ENCODE data around the gene SYT7.

Gene SYT7

DNA sequence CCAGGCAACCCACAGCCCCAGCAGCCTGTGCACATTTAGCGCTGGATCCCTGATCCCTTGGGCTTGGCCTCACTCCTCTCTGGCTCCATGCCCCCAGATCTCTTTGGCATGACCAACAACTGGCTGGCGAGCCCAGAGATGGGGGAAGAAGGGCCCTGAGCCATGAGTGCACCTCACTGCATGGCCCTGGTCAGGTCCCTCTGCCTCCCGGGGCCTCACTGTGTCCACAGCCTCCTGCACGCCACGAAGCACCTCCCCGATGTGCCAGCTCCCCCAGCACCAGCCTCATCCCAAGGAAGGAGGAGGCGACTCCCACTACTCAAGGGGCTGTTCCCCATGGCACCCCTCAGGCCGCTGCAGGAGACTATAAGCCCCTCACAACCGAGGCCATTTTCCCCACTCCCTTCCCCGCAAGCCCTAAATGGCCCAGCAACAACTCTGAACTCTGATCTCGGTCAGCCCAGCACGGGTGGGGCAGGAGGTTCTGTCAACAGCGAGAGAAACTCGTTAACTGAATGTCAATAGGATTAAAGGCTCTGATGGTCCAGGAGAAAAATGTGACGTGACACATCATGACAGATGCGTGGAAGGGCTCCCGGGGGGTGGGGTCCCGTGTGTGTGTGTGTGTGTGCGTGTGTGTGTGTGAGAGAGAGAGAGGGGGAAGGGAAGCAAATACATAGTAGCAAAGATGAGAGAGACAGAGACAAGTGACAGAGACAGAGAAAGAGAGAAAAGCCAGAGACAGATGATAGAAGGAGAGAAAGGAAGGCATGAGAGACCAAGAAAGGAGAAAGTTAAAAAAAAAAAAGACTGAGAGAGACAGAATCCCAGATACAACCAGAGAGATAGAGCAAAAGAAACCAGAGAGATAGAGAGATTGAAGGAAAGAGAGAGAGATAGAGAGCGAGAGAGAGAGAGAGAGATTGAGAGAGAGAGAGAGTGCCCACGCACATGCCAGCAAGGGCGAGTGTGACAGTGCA, 28.4 kb upstream of the SYT7 start:
- DNase-seq = no peak

DNA sequence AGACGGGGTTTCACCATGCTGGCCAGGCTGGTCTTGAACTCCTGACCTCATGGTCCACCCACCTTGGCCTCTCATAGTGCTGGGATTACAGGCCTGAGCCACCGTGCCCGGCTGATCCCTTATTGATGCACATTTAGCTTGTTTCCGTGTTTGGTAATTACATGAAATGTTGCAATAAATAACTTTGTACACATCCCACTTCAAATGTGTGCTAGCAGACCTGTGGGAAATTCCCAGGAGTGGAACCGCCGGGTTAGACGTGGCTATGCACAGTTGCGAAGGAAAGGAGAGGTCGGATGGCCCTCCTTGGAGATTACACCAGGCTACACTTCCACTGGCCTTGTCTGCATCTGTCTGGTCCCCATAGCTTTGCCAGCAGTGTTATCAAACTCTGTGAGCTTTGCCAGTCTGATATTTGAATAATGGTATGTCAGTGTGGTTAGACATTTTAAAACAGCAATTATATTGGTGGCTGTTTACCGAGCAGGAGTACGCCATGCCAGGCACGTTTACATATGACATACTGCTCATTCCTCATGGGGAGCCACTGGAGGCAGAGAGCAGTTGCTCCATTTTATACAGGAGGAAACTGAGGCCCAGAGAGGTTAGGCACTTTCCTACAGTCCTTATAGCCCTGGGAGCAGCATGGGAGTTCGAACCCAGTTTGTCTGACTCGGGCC, 27.2 kb upstream of the SYT7 start:
- DNase-seq = no peak

DNA sequence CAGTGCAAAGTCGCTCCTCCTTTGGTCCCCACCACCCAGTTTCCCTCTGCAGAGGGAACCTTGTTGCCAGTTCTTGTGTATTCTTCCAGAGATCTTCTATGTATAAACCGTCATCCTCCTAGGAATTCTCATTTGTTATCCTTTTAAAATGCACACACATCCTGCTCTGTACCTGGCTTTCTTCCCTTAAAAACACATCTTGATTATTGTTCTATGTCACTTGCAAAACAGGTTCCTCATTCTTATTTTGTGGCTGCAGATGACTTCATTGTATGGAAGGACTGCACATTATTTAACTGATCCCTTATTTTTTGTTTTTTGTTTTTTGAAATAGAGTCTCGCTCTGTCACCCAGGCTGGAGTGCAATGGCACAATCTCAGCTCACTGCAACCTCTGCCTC, 26.6 kb upstream of the SYT7 start:
- DNase-seq = no peak

DNA sequence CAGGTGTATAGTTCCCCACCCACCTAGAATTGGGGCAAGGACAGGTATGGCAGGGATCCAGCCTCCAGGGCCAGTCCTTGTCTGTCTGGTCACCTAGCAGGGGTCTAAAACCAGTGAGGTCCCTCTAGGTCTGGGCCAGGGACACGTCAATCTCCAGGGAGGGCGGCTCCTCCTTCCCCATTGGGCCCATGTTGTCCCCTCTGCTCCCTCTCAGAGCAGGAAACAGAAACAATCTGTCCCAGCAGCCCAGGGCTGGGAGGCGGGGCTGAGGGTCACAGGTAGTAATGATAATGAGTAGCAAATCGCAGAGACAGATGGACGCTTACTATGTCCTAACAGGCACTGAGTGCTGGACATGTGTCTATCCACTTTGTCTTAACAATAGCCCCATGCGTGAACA, 22.8 kb upstream of the SYT7 start:
- no peak for DNase-seq

DNA sequence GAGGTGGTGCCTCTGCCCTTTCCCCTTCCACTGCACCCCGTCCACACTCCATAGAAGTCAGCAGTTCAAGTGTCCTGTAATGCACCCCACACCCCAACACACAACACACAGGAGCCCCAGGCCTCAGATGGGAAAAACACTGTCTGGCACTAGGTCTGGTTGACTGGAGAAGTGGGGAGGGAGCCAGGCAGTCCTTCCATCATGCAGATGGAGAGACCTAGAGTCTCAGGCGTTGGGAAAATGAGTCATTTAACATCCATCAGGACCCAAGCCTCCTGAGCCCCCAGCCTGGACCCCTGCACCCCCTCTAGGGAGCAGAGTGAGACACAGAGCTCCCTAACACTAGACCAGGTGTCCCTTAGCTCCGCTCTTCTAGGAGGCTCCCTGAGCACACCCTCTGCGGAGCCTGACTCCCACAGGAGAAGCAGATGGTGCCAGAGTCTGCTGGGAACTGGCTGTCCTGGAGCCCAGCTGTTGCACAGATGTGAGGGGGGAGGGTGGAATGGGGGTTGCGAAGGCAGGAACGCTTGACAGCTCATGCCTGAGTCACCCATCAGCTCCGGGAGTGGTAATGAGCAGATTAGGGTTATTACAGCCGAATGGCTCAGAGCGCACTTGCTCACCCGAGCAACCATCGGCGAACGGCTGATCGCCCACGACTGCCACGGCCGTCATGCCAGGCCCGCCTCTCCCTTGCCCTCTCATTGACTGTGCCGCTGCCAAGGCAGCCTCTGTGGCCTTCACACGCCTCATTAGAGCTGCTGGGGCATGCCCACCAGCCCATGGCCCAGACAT, 22.1 kb upstream of the SYT7 start:
- peak in 1 of 2 experiments; percentile 10 for DNase-seq

DNA sequence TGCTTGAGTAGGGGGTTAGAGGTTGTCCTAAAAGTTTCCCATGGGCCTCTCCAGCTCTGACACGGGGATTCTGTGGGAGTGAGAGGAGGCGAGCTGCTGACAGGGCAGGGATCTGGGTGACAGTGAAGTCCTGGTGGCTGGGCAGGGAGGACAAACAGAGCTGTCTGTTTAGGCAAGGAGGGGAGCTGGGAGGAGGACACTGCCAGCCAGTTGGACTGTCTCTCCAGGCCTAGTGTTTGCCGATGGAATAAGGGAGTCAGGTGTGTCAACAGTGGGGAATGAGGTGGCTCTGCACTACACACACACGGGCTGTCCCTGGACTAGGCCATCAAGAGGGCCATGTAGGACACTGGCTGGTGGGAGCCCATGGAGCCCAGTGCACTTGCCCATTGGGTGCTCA, 20.6 kb upstream of the SYT7 start:
- peak in 1 of 2 experiments; percentile 42 for DNase-seq

DNA sequence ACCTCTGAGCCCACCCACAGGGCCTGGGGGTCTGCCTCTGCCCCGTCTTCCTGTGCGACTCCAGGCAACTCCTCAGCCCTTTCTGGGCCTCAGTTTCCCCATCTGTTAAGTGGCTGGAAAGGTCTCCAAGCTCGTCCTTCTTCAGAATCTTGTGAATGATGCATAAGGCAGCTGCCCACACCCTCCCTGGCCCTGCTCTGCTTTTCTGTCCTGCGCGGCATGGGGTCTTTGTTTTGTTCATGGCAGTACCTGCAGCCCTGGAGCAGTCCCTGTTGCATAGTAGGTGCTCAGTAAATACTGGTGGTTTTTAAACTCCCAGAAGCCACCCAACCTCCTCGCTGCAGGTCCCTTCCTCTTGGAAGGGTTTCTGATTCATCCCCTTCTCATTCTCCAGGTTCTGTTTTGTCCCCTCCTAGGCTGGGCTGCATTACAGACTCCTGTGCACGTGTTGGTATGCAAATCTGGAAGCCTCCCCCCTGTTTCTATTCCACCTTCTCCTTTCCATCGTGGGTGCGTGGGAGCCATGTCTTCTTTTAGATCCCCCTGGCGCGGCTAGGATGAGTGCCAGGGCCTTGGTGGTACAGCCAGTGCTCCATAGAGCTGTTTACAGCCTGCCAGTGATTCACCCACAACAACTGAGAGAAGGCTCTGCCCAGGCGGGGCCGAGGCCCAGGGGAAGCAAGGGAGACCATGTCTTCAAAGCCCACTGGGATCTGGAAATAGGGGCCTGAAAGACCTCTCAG, 19.3 kb upstream of the SYT7 start:
- DNase-seq = no peak

DNA sequence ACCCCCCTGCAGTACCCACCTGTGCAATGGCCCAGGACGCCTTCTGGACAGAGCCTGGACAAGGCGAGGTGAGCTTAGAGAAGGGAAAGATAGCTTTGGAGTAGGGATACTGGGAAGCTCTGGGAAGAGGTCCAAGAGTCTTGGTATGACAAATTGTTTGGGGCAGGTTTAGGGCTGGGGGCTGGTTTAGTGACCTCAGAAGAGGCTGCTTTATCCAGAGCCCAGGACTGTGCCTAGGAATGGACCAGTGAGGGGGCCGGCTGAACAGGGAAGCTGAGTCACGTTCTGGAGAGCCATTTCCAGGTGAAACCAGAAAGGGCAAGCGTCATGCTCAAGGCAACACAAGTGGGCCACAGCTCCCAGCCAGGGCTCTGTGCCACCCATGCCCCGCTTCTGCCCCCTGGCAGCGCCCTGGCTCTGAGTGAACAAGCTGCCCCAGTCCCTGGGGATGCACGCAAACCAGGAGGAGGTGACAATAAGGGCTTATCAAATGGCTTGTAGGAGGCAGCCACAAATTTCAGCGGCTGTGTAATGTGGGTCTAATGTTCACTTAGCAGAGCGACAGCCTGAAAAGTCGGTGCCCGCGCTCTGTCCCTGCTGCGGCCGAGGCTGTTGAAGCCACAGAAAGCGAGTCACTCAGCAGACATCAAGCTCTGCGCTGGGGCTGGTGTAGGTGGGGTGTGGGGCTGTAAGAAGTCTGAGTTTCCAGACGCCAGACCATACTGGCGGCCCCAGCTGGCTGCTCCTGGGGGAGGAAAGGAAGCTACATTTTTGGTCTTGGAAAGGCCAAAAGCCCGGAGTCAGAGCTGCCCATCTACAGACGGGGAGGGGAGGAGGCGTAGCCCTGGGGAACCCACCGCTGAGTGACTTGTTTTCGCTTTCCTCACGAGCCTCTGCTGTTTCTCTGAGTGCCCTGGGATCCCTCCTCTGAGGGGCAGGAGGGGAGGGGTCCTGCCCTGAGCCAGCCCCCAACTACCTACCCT, 18.3 kb upstream of the SYT7 start:
- no peak for DNase-seq

DNA sequence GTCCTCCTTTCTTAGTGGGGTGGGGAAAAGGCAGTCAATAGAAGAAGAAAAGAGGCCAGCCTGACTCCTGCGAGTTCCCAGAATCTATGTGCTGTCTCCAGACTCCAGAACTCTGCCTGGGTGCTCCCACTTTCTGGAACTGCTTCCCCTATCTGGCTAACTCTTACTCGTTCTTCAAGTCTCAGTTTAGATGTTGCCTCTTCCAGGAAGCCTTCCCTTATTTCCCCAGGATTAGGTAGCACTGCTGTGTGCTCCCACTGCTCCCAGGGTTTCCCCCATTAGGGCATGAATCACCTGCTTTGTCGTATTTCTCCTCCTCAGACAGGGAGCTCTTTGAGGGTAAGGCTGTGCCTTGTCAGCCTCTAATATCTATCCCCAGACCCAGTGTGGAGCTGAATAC, 17.5 kb upstream of the SYT7 start:
- DNase-seq = no peak

DNA sequence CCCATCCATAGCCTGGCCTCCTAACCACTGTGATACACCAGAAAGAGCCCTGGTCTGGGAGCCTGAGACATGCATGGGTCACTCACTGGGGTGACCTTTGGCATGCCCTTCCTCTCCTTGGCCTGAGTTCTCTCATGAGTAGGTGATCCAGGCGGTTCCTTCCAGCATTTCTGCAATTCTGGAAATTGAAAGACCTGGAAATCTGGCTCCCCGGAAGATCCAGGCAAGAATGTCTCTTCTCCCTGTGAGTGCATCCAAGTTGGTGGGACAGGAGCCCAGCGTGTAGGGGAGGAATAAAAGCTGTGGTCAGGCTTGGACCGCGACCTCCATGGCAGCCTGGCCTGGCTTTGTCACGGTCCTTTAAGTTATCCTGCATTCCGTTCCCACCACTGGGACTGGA, 16.1 kb upstream of the SYT7 start:
- no peak for DNase-seq

DNA sequence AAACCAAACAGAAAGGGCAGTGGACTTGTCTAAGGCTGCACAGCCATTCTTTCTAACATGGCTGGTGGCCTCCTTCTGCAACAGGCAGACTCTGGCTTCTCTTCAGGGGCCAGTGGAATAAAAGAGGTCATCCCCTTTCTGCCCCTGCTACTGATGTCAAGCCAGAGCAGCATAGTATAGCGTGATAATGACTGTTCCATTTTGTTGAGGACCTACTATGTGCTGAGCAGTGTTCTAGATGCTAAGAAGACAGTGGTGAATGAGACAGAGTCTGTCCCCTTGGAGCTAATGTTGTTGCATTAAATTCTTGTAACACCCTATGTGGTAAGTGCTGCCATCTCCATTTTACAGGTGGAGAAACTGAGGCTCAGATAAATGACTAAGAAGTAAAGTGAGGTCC, 15.7 kb upstream of the SYT7 start:
- DNase-seq = no peak

DNA sequence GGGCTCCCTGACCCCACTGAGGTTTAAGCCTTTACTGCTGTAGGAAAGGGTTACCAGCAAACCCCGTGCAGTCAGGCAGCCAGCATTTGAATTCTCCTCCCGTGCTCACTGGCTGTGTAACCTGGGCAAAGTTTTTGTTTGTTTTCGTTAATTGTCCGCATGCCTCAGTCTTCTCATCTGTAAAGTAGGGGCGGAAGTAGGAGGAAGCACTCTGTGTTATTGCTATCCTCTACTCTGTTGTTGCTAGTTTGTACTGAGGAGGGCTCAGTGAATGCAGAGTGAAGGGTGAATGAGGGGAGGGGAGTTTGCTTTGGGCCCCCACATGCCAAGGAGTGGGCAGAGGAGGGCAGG, 14.0 kb upstream of the SYT7 start:
- no peak for DNase-seq

DNA sequence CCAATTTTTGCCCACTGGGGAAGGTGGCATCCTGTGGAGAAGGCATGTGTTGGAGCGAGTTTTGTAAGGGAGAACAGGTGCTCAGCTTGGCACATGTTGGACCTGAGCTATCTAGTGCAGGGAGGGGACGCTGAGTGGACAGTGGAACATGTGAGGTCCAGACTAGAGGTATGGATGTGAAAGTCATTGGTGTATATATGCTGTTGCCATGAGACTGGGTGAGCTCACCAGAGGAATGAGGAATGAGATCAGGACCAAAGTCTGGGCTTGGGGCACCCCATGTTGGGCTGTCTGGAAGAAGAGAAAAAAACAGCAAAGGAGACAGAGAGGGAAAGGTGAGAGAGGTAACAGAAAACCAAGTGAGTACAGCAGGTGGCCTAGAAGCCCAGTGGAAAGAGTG, 12.3 kb upstream of the SYT7 start:
- no peak for DNase-seq

DNA sequence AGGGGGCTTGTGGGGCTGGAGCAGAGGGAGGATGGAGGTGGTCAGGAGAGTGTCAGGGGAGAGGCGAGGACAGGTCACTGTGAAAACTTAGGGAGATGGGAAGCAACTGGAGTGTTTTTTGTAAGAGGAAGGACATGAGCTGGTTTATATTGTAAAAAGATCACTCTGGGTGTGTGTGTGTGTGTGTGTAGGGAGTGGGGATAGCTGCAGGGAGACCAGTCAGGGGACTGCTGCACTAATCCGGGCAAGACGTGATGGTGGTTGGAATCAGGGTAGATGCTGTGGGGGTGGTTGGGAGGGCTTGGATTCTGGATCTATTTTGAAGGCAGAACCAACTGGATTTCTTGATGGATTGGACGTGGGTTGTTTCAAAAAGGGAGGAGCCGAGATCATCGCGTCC, 11.3 kb upstream of the SYT7 start:
- DNase-seq = no peak

DNA sequence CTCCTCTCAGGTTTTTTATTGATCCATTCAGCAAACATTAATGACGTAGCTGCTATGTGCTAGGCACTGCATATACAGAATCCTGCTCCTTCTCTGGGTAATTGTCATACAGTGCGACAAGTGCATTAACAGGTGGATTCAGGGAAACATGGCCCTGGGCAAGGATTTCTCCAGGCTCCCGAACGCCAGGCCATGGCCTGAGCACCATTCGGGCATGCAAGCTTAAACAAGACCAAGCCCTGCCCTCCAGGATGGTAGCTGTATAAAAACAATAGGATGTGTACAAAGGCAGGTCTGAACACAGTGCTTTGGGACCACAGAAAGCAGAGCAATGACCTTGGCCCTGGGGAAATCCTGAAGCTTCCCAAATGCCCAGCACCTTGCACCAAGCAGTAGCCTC, 9.1 kb upstream of the SYT7 start:
- no peak for DNase-seq

DNA sequence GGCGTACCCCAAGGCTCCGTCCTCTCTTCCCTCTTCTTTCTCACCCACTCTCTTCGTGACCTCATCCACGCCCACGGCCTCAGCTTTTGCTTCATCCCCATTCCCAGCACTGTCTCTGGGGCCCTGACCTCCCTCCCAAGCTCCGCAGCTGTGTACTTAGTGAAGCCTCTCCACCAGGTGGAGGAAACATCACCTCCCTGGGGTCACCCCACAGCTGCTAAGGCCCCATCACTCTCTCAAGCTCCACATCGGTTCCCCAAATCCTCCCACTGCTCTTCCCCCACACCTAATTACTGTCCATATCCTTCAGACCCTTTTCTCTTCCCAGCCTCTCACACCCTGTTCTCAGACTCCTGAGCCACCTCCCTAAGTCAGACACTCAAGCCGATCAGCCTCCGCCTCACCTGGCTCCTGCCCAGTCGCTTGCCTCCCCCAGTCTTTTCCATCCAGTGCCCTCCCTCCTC, 7.9 kb upstream of the SYT7 start:
- no peak for DNase-seq

DNA sequence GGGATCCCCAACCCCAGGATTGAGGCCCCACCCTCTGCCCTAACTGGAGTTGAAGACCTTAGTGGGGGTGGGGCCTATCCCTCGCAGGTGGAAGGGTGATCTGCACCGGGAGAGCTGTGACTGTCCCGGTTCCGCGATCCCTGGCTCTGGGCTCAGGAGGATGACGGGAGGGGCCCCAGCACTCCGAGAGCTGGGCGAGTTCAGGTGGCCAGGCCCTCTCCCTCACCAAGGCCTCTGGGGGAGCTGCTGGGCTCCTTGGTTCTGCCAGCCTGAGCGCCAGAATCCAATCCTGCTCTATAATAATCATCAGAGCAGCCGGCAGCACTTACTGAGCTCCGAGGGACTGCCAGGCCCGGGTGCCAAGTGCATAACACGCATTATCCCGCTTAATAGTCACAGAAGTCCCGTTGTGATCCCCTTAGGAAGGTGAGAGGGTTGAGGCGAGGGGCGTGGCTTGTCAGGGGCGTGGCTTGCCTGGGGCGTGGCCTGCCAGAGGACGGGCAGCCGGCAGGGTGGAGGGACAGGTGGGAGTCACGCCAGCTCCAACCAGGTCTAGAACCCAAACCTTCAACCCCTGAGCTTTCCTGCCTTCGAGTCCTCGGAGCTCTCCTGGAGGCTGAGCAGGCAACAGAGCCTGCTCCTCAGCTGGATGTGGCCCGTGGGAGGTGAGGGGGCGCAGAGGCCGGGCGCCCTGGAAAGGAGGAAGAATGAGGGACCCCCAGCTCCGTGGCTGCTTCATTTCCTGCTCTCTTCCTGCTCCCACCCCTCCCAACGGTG, 7.3 kb upstream of the SYT7 start:
- peak; percentile 38 to 62 for DNase-seq

DNA sequence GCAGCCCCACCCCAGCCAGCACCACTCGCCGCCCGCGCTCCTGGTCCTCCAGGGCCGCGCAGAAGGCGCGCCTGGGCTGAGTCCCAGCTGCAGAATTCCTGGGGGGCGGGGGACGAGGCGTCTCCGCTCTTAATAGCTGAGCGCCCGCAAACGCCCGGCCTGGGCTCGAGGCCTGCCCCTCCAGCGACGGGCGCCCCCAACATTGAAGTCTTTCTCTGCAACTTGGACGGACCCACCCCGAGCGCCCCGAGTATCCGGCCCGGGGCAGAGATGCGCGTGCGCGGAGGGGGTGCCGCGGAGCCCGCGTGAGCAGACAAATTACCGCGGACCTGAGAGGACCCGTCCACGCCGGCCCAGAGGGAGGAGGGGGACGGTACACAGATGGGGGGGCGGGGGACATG, 6.7 kb upstream of the SYT7 start:
- DNase-seq = peak in 1 of 2 experiments; percentile 33

DNA sequence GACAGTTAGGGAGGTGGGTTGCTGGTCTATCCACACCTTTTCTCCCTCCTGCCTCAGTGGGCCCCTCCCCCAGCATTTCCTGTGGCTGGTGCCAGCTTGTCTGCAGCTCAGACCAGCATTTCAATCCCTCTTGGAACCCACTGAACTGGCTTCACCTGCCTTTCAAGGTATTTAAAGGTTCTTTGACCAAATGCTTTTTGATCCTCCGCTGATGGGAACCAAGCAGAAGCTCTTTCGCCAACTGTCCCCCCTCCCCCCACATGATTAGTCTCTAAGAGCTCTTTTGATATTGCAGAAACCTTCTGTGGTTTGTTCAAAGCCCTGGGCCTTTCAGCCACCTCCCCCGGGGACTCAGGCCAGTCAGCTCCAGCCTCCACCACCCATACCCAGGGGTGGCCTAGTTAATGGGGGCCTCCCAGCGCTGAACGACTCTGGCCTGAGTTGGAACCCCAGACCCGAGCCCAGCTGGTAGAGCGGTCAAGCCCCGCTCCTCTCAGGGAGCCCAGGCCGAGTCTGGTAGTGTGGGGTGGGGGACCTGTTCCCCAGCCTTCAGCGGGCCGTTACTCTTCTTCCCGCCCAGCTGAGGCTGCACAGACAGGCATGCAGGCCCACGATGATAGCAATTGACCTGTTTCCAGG, 6.0 kb upstream of the SYT7 start:
- no peak for DNase-seq

DNA sequence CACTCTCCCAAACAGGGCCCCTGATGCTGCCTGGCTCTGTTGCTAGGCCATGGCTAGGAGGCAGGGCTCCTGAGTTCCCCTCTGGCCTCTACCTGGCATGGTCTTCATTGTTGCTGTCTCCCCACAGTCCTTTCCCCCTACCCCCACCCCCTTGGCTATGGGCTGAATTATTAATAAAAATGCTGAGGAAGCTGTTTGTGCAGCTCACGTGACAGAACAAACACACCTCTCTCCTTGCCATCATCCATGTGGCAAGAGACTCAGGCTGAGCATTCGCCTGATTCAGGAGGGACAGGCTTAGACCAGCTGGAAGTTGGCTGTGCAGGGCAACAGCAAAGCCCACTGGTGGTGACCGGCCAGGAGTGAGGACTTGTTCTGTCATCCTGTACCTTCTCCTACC, 4.2 kb upstream of the SYT7 start:
- no peak for DNase-seq

Data from NCI-H2081 (cell line).